Duodenal mucosa (tissue), 2 donors: ENCODE results near the gene CCDC175.

Source experiments
- H3K27ac ChIP-seq: one replicate; pipeline ENCODE4 v1.7.0; 2013; ENCODE audit warnings: low read depth, low read length
- H3K27me3 ChIP-seq, 2 donors: one replicate each; pipeline ENCODE4 v1.7.0; 2013; ENCODE audit warnings: low read length in 2 of 2, control low read depth in 1 of 2; ENCODE audit not compliant: insufficient read depth in 2 of 2, control insufficient read depth in 1 of 2
- H3K36me3 ChIP-seq, 2 donors: one replicate each; pipeline ENCODE4 v1.7.0; 2013; ENCODE audit warnings: low read length in 2 of 2, control low read depth in 1 of 2; ENCODE audit not compliant: insufficient read depth in 2 of 2, control insufficient read depth in 1 of 2
- H3K4me1 ChIP-seq, 2 donors: one replicate each; pipeline ENCODE4 v1.7.0; 2013; ENCODE audit warnings: low read length in 2 of 2, control low read depth in 1 of 2; ENCODE audit not compliant: insufficient read depth in 2 of 2, control insufficient read depth in 1 of 2
- H3K4me3 ChIP-seq, 2 donors: one replicate each; pipeline ENCODE4 v1.7.0; 2013; ENCODE audit warnings: low read length in 2 of 2, low read depth in 1 of 2
- H3K9ac ChIP-seq, 2 donors: one replicate each; pipeline ENCODE4 v1.7.0; 2013; ENCODE audit warnings: low read length in 2 of 2, low read depth in 1 of 2
- H3K9me3 ChIP-seq, 2 donors: one replicate each; pipeline ENCODE4 v1.7.0; 2013; ENCODE audit warnings: low read length in 2 of 2, control low read depth in 1 of 2; ENCODE audit not compliant: control insufficient read depth in 1 of 2

The CCDC175 gene

DNA sequence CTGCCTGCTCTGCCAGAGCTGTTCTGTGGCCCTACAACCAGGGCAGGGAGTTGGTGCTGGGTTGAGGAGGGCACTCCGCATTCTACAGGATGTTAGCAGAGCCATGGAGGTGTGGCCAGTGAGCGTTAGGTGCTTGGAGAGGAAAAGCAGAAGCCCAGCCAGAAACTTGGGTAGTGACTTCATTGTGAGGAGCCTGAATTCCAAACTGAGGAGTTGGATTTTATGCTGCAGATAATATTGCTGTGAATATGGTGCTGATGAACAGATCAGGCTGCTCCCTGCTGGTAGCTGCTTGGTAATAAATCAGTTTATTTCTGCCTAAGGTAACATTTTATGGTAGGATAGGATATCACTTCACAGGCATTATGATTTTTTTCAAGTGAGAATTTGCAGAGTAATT is 7.1 kb upstream of the CCDC175 start:
- H3K27me3 ChIP-seq, result no peaks in the 10 kb centered on the region
- no peaks in the 10 kb centered on the region for H3K4me1 ChIP-seq
- no peak overlapping the region for H3K27ac ChIP-seq
- no peak overlapping the region for H3K9ac ChIP-seq
- no peaks in the 10 kb centered on the region for H3K36me3 ChIP-seq
- H3K4me3 ChIP-seq, result no peak overlapping the region
- H3K9me3 ChIP-seq, result no peaks in the 10 kb centered on the region

- no peaks in the 10 kb centered on the region for H3K36me3 ChIP-seq
- no peak overlapping the region for H3K4me3 ChIP-seq
- no peaks in the 10 kb centered on the region for H3K9me3 ChIP-seq
- H3K27ac ChIP-seq, result no peak overlapping the region
- no peaks in the 10 kb centered on the region for H3K27me3 ChIP-seq
- H3K4me1 ChIP-seq, result no peaks in the 10 kb centered on the region
- no peak overlapping the region for H3K9ac ChIP-seq
These were observed 6.4 kb upstream of the CCDC175 start for GRCh38 chr14:59582845-59583509.

DNA sequence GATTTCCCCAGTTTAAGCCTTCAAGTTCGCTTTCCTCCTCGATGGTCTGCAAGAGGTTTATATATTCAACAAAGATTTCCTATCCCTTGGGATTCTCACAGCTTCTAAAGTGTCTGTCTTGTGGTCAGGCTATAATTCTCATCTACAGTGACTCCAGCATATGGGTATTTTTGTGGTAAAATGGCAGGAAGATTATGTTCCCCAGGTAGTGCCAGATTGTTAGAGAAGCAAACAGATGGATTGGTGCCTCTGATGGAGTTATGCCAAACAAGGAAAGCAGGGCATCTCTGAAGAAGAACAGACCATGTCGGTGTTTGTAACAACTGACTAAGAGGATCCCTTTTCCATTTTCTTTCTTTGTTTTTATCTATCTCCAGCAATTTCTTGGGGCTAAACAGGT is 5.5 kb upstream of the CCDC175 start:
- Histone ChIP-seq H3K36me3 (no peaks in the 10 kb centered on the region), H3K27ac (no peak overlapping the region), H3K4me1 (no peaks in the 10 kb centered on the region), H3K9me3 (no peaks in the 10 kb centered on the region), H3K27me3 (no peaks in the 10 kb centered on the region), H3K9ac (no peak overlapping the region), H3K4me3 (no peak overlapping the region)

DNA sequence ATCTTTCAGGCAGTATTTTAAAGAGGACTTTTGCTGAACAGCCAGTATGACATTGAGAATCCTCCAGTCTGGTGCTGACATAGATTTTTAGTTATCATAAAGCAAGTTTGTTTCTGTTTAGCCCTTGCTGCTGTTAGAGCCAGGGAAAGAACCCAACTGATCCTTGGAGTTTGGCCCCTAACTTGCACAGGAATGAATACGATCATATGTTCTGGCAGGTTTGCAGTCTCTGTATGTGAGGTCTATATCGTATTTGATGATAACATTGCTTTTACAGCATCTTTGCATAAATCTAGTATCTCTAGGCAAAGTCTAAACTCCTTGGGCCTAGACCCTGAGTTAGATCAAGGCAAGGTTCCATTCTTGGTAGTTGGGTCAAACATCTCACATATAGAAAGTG is 4.3 kb upstream of the CCDC175 start:
- Histone ChIP-seq H3K9ac (no peak overlapping the region), H3K27me3 (no peaks in the 10 kb centered on the region), H3K27ac (no peak overlapping the region), H3K4me1 (peaks cover 10% of the 10 kb centered on the region in 2 donors), H3K4me3 (no peak overlapping the region), H3K9me3 (no peaks in the 10 kb centered on the region), H3K36me3 (no peaks in the 10 kb centered on the region)

- no peak overlapping the region for H3K27ac ChIP-seq
- no peaks in the 10 kb centered on the region for H3K9me3 ChIP-seq
- H3K4me1 ChIP-seq, result peaks cover under 1 to 8% of the 10 kb centered on the region in 2 donors
- H3K27me3 ChIP-seq, result no peaks in the 10 kb centered on the region
- H3K9ac ChIP-seq, result no peak overlapping the region
- H3K4me3 ChIP-seq, result no peak overlapping the region
- no peaks in the 10 kb centered on the region for H3K36me3 ChIP-seq
These were observed 6.5 kb downstream of the CCDC175 start for GRCh38 chr14:59570122-59570521.

GRCh38 chr14:59566725-59567124 is 9.9 kb downstream of the CCDC175 start:
- no peak overlapping the region for H3K27ac ChIP-seq
- peaks cover 8 to 19% of the 10 kb centered on the region in 2 donors for H3K4me1 ChIP-seq
- H3K27me3 ChIP-seq, result no peaks in the 10 kb centered on the region
- no peaks in the 10 kb centered on the region for H3K9me3 ChIP-seq
- H3K4me3 ChIP-seq, result no peak overlapping the region
- H3K9ac ChIP-seq, result no peak overlapping the region
- H3K36me3 ChIP-seq, result no peaks in the 10 kb centered on the region

DNA sequence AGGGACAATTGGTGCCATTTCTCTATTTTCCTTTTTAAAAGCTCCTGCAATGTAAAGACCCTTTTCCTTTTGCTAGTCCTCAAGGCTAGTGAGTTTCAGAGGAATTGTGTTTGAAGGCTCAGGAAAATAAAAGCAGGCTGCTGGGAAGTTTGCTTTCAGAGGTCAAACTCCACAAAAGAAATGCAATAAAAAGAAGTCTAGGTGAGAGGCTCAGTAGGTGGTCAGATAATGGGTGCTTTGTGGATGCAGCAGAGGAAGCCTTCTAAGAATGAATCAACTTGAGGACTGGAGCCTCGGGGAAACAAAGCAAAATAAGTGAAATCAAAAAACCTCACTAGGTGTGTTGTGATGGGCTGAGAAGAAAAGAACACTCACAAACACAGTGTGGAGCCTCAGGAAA is 10.3 kb downstream of the CCDC175 start:
- Histone ChIP-seq H3K9me3 (no peaks in the 10 kb centered on the region), H3K27me3 (no peaks in the 10 kb centered on the region), H3K4me3 (no peak overlapping the region), H3K36me3 (no peaks in the 10 kb centered on the region), H3K27ac (no peak overlapping the region), H3K4me1 (peaks cover 8 to 19% of the 10 kb centered on the region in 2 donors), H3K9ac (no peak overlapping the region)

- Histone ChIP-seq H3K27me3 (no peaks in the 10 kb centered on the region), H3K4me1 (peaks cover 8 to 19% of the 10 kb centered on the region in 2 donors), H3K27ac (no peak overlapping the region), H3K36me3 (no peaks in the 10 kb centered on the region), H3K9me3 (no peaks in the 10 kb centered on the region), H3K9ac (no peak overlapping the region), H3K4me3 (no peak overlapping the region)
These were observed 11.5 kb downstream of the CCDC175 start for GRCh38 chr14:59565087-59565486.

DNA sequence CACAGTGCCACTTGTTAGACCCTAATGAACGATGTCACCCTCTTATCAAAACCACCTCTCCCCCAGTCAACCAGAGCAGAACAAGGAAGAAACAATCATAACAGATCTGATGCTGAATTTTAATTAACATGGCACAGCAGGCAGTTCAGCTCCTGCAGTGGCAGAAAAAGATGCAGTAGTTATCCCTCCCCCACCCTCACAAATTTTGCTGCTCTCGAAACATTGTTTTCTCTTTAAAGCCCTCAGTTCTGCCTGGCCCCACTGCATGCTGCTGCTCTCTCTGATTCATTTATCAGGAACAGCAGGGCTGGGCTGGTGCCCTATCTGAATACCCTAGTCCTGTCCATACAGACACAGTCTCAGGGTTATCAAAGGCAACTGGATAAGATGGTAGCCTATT is 12.2 kb downstream of the CCDC175 start:
- no peaks in the 10 kb centered on the region for H3K36me3 ChIP-seq
- no peaks in the 10 kb centered on the region for H3K27me3 ChIP-seq
- no peak overlapping the region for H3K4me3 ChIP-seq
- H3K9ac ChIP-seq, result no peak overlapping the region
- no peak overlapping the region for H3K27ac ChIP-seq
- H3K9me3 ChIP-seq, result no peaks in the 10 kb centered on the region
- peaks cover 8 to 19% of the 10 kb centered on the region in 2 donors for H3K4me1 ChIP-seq

DNA sequence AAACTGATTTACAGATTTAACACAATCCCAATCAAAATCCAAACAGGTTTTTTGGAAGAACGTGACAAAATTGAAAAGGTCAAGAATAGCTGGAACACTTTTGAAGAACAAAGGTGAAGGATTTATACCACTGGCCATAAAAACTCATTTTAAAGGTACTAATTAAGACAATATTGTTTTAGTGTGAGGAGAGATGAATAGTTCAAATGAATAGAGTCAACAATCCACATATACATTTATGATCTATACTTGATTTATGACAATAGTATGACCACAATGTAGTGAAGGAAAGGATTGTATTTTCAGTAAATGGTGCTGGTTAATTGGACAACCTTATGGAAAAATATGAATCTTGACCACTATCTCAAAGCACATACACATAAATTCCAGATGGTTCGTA is 29.3 kb downstream of the CCDC175 start:
- no peak overlapping the region for H3K9ac ChIP-seq
- H3K27me3 ChIP-seq, result no peaks in the 10 kb centered on the region
- no peak overlapping the region for H3K4me3 ChIP-seq
- no peak overlapping the region for H3K27ac ChIP-seq
- peaks cover 0 to 4% of the 10 kb centered on the region in 2 donors for H3K9me3 ChIP-seq
- no peaks in the 10 kb centered on the region for H3K36me3 ChIP-seq
- H3K4me1 ChIP-seq, result no peaks in the 10 kb centered on the region

GRCh38 chr14:59543873-59544272 is 32.7 kb downstream of the CCDC175 start:
- no peaks in the 10 kb centered on the region for H3K36me3 ChIP-seq
- no peaks in the 10 kb centered on the region for H3K4me1 ChIP-seq

More at GRCh38 chr14:59543873-59544272, 32.7 kb downstream of the CCDC175 start:
- Histone ChIP-seq H3K27me3 (no peaks in the 10 kb centered on the region), H3K4me3 (no peak overlapping the region), H3K9me3 (no peaks in the 10 kb centered on the region), H3K27ac (no peak overlapping the region), H3K9ac (no peak overlapping the region)
